HG02852 (cell line): Measurements from ENCODE around the gene HEXA.
A peak's percentile ranks its signal among the peaks of the same experiment; 100 is the strongest.

Experiments used
- ATAC-seq: cut with Tn5 transposase; IDR thresholded peaks from one replicate; pipeline ENCODE4 v1.9.1; 2021; ENCODE audit warnings: mild to moderate bottlenecking, moderate library complexity; ENCODE audit not compliant: unreplicated experiment

Gene HEXA

GRCh38 chr15:72323752-72324151, 52.1 kb downstream of the HEXA start:
- ATAC-seq: no peak

DNA sequence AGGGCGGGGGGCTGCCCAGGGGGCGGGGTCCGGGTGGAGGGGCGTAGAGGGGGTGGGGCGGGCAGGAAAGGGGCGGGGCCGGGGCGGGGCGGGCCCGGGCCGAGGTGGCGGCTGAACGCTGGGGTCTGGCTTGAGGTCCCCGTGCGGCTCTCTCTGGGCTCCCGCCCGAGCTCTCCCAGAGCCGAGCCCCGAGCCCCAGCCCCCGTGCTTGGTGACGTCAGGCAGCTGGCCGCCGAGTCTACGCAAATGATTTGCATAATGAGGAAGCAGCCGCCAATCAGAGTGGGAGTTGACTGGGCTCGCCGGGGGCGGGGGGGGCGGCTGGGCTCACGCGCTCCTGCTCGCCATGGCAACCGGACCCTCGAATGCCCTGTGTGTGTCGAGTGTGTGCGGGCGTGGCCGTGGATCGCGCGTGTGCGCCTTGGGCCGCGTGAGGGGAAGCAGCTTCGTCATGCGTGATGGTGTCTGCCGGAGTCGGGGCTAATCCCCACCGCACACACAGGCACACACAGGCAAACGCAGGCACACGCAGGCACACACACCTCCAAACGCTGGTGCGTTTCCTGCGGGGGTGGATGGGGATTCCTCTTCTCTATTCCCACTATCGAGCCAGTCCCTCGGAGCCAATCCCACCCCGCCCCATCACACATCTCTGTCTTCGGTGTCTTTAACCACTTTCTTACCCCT, 55.7 kb downstream of the HEXA start, which contains the start of gene CELF6:
CELF6 (minus strand) TSS at position 173 of the 687 bp plus-strand sequence. CDS start 283 bp downstream, outside the sequence.
- peak; percentile 68 for ATAC-seq

DNA sequence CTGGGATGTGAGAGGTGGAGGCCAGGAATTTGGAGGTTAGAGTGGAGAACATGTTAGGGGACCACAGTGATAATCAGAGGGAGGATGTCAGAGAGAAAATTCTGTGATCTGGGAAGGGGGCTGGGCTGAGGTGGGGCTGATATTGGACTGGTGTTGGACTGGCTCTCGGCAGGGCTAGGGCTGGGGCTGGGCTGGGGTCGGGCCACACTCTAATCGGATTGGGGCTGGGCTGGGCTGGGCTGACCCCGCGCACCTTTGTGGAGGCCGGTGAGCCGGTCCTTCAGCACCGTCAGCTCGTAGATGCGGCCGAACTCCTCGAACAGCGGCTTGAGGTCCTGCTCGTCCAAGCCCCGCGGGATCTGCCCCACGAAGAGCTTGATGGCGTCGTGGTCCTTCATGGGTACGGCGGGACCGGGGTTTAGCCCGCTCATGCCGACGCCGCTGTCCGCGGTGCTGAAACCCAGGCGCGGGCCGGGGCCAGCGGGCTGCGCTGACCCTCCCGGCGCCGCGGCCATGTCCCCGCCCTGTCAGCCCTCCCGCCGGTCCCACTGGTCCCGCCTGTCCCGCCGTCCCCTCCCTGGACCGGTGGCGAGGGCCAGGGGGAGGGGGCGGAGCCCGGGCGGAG, 56.3 kb downstream of the HEXA start:
- ATAC-seq: peak; percentile 25

DNA sequence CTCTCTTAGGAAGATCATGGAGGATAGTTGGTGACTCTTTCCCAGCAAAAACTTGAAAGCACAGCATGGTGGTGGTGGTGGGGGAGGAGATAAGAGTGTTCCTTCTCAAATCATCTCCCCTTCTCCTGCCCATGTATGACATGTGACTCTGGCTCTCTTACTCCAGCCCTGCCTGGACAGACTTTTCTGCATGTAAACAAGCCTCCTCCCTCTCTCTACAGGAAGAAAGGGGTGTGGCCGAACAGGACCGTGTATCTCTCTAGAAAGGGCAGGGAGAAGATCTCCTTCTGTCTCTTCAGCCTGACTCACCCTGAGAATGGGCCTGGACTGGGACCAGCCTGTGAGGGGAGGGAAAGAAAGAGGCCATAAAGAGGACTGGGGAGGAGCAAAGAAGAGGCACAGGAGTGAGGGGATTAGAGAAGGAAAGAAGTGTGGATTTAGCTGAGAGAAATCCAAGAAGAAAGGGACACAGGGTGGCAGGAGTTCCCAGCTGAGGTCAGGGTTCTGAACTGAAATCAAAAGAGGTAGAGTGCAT, 57.3 kb downstream of the HEXA start:
- ATAC-seq: no peak

DNA sequence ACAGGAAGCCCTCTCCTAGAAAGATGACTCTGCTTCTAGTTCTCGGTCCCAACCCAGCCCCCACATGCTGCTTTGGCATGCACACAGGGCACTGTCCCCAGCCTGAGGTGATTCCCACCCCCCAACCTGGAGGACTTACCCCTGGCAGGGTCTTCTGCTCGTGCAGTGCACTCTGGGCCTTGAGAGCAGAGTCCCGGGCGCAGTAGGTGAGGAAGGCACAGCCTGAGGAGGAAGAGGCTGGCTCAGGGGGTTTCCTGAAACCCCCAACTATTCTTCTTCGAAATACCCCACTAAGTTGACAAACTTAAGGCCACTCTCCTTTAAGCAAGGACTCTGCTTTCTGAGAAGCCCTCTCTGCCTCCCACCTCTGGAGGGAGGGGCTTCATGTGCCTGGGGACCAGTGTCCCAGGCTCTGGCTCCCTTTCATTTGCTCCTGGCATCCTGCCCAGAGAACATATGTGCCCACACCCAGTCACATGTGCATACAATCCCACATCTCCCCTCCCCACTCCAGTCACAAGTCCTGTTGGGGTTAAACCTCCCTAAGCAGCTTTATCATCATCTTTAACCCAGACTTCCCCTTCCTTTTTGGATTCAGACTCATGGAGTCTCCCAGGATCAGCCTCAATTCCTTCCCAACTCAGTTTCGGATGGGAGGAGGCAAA, 60.0 kb downstream of the HEXA start:
- ATAC-seq: no peak

GRCh38 chr15:72313881-72314280, 61.9 kb downstream of the HEXA start:
- ATAC-seq: no peak

GRCh38 chr15:72313448-72313840, 62.4 kb downstream of the HEXA start:
- ATAC-seq: no peak

- no peak for ATAC-seq
Measured at GRCh38 chr15:72312605-72313447, 63.0 kb downstream of the HEXA start.

DNA sequence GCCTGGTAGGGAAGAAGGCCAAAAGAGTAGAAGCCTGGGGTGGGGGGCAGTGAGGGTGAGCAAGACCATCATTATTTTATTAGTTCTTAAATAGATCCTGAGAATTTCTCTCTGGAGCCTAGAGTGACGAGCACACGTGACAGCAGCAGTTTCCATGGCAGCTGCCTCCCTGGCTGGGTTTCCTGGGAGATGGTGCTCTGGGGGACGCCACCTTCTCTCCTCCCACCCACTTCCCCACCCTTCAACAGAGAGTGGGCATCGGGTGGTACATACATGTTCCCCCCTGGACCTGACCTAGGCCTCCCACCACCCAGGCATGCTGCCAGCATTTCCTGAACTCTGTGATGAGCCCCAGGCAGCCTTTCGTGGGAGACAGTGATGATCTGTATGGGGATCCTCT, 68.8 kb downstream of the HEXA start:
- no peak for ATAC-seq

GRCh38 chr15:72306211-72306785, 69.5 kb downstream of the HEXA start:
- ATAC-seq: no peak

DNA sequence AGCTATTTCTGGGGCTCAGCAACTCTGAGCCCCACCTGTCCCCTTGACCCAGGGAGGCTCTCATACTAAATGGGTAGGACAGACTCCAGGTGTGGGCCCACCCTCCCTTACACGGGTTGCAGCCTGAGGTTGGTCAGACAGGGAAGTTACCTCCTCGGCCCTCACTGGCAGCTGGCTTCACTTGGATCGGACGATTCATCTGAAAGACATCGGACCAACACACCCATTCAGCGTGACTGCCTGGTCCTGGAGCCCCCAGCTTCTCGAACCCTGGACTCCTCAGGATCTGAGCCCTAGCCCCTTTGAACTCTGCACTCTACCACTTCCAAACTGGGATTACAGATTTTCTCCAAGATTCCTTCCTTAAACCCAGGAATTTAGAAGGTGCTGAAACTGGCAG, 71.2 kb downstream of the HEXA start:
- no peak for ATAC-seq

DNA sequence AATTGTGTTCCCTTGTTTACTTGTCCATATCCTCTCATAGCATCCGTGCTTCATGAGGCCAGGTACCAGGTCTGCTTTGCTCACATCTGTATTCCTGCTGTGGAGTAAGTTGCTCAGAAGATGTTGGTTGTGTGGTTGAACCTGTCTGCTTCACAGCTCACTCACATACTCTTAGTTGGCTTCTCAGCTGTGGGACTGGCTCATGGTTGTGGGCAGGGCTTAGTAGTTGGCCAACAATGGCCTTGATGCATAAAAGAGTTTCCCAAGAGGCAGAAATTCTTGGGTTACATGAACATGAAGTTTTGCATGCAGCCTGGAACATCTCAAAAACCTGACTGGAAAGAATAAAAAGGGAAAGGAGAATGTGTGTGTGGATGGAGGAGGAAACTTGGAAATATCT, 72.9 kb downstream of the HEXA start:
- no peak for ATAC-seq
